Trophoblast cell (in vitro differentiated cells and primary cell): ENCODE results near the gene PPM1N.

Experiments
- DNase-seq, 2 donors: peaks; one replicate each; pipeline ENCODE4 v3.0.0-alpha.2; 2016
- H2AFZ ChIP-seq: 2 replicates; pipeline ENCODE4 v1.6.1; 2013; ENCODE audit warnings: low read length, moderate library complexity, mild to moderate bottlenecking; ENCODE audit not compliant: insufficient read depth, poor library complexity
- H2AK5ac ChIP-seq: 2 replicates; pipeline ENCODE4 v1.6.1; 2013; ENCODE audit warnings: mild to moderate bottlenecking, low read length
- H2BK120ac ChIP-seq: 2 replicates; pipeline ENCODE4 v1.6.1; 2013; ENCODE audit warnings: low read length, mild to moderate bottlenecking, moderate library complexity; ENCODE audit not compliant: insufficient read depth, poor library complexity
- H2BK12ac ChIP-seq: 2 replicates; pipeline ENCODE4 v1.6.1; 2013; ENCODE audit warnings: mild to moderate bottlenecking, low read length, moderate library complexity
- H2BK5ac ChIP-seq: 2 replicates; pipeline ENCODE4 v1.6.1; 2013; ENCODE audit warnings: low read length, low read depth, moderate library complexity, mild to moderate bottlenecking; ENCODE audit not compliant: poor library complexity
- H3K14ac ChIP-seq: 2 replicates; pipeline ENCODE4 v1.6.1; 2013; ENCODE audit warnings: mild to moderate bottlenecking, low read length
- H3K18ac ChIP-seq: 2 replicates; pipeline ENCODE4 v1.6.1; 2013; ENCODE audit warnings: mild to moderate bottlenecking, low read length
- H3K23ac ChIP-seq: 2 replicates; pipeline ENCODE4 v1.6.1; 2013; ENCODE audit warnings: low read length
- H3K27ac ChIP-seq: 2 replicates; pipeline ENCODE4 v1.5.1; 2013; ENCODE audit warnings: low read depth, mild to moderate bottlenecking, inconsistent platforms, low read length, moderate library complexity
- H3K27me3 ChIP-seq: 2 replicates; pipeline ENCODE4 v1.6.1; 2013; ENCODE audit warnings: inconsistent platforms, mild to moderate bottlenecking, low read length, moderate library complexity; ENCODE audit not compliant: insufficient read depth
- H3K36me3 ChIP-seq, 2 experiments: 1 replicate in 1 of 2; 2 replicates in 1 of 2; pipeline ENCODE4 v1.6.1; 2013; ENCODE audit warnings: low read length in 2 of 2, mild to moderate bottlenecking in 2 of 2, moderate library complexity in 1 of 2; ENCODE audit not compliant: insufficient read depth in 2 of 2, control insufficient read depth in 1 of 2
- H3K4ac ChIP-seq: 2 replicates; pipeline ENCODE4 v1.6.1; 2013; ENCODE audit warnings: low read depth, mild to moderate bottlenecking, low read length, moderate library complexity
- H3K4me1 ChIP-seq, 2 experiments: 1 replicate in 1 of 2; 2 replicates in 1 of 2; pipeline ENCODE4 v1.6.1; 2013; ENCODE audit warnings: low read length in 2 of 2, mild to moderate bottlenecking in 2 of 2, moderate library complexity in 1 of 2; ENCODE audit not compliant: insufficient read depth in 2 of 2, control insufficient read depth in 1 of 2
- H3K4me2 ChIP-seq: 2 replicates; pipeline ENCODE4 v1.6.1; 2013; ENCODE audit warnings: inconsistent platforms, mild to moderate bottlenecking, low read length, moderate library complexity
- H3K4me3 ChIP-seq: 2 replicates; pipeline ENCODE4 v1.5.1; 2013; ENCODE audit warnings: mild to moderate bottlenecking, low read depth, low read length, inconsistent platforms
- H3K79me1 ChIP-seq: one replicate; pipeline ENCODE4 v1.6.1; 2013; ENCODE audit warnings: low read length
- H3K79me2 ChIP-seq: 2 replicates; pipeline ENCODE4 v1.6.1; 2013; ENCODE audit warnings: low read length, mild to moderate bottlenecking; ENCODE audit not compliant: control insufficient read depth, insufficient read depth, poor library complexity
- H3K9ac ChIP-seq: 2 replicates; pipeline ENCODE4 v1.6.1; 2013; ENCODE audit warnings: mild to moderate bottlenecking, low read length
- H3K9me3 ChIP-seq: 2 replicates; pipeline ENCODE4 v1.6.1; 2013; ENCODE audit warnings: low read depth, mild to moderate bottlenecking, control low read depth, inconsistent platforms, low read length; ENCODE audit not compliant: insufficient read depth
- H4K12ac ChIP-seq: 2 replicates; pipeline ENCODE4 v1.6.1; 2013; ENCODE audit warnings: low read depth, mild to moderate bottlenecking, low read length, moderate library complexity
- H4K8ac ChIP-seq: 2 replicates; pipeline ENCODE4 v1.6.1; 2013; ENCODE audit warnings: low read depth, mild to moderate bottlenecking, low read length, moderate library complexity
- H4K91ac ChIP-seq: one replicate; pipeline ENCODE4 v1.6.1; 2013; ENCODE audit warnings: low read depth, mild to moderate bottlenecking, low read length, moderate library complexity
- WGBS: extraction: QIAGEN DNeasy Blood & Tissue Kit; methylation state at CpG from one replicate; pipeline ENCODE4 v1.1.7; 2013; ENCODE audit warnings: missing lambda C conversion rate; ENCODE audit not compliant: insufficient read length, insufficient coverage; ENCODE audit errors: extremely low coverage; 5-methylcytosine and 5-hydroxymethylcytosine counted together

The PPM1N gene

GRCh38 chr19:45515807-45516401 is 17.7 kb downstream of the PPM1N start:
- Histone ChIP-seq H2BK120ac (no peak overlapping the region), H3K4me3 (no peak overlapping the region), H2AK5ac (no peak overlapping the region), H2BK12ac (no peak overlapping the region), H4K91ac (no peak overlapping the region), H3K9me3 (no peaks in the 10 kb centered on the region), H3K9ac (no peak overlapping the region), H4K12ac (no peak overlapping the region), H2AFZ (no peak overlapping the region), H3K27me3 (no peaks in the 10 kb centered on the region), H3K14ac (no peak overlapping the region), H3K79me1 (no peaks in the 10 kb centered on the region), H3K23ac (no peak overlapping the region), H2BK5ac (no peak overlapping the region), H3K79me2 (peaks cover 25% of the 10 kb centered on the region), H3K27ac (no peak overlapping the region), H4K8ac (no peak overlapping the region), H3K4ac (no peak overlapping the region), H3K36me3 (peaks cover 55 to 65% of the 10 kb centered on the region in 2 experiments), H3K18ac (peak overlapping the region; percentile 4), H3K4me1 (peaks cover 2 to 16% of the 10 kb centered on the region in 2 experiments), H3K4me2 (no peak overlapping the region)
- WGBS, result no CpG with 5 or more reads among the region's 9 CpGs
- DNase-seq, result peak in 1 of 2 donors; percentile 44

DNA sequence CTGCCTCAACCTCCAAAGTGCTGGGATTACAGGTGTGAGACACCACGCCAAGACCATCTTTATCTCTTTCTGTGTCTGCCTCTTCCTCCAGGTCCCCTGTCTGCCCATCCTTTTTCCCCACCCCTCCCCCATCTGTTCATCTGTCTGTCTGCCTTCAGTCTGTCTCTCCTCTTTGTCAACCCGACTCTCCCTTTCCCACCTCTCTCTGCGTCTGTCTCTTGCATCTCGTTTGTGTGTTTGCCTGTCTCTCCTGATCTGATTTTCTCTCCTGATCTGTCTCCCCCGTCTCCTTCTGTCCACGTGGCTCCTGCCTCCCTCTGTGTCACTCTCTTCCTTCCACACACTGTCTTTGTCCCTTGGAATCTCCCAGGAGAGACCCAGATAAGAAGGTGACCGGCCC is 19.0 kb downstream of the PPM1N start:
- Histone ChIP-seq H3K23ac (no peak overlapping the region), H3K9me3 (no peaks in the 10 kb centered on the region), H3K4me1 (peaks cover 3 to 20% of the 10 kb centered on the region in 2 experiments), H3K79me1 (no peaks in the 10 kb centered on the region), H3K27ac (no peak overlapping the region), H4K91ac (no peak overlapping the region), H2AFZ (no peak overlapping the region), H2BK5ac (no peak overlapping the region), H3K79me2 (peaks cover 18% of the 10 kb centered on the region), H2BK12ac (no peak overlapping the region), H3K14ac (no peak overlapping the region), H4K12ac (no peak overlapping the region), H4K8ac (no peak overlapping the region), H3K9ac (no peak overlapping the region), H3K4me3 (no peak overlapping the region), H3K4ac (no peak overlapping the region), H3K36me3 (peaks cover 65 to 74% of the 10 kb centered on the region in 2 experiments), H2BK120ac (no peak overlapping the region), H3K18ac (no peak overlapping the region), H3K27me3 (no peaks in the 10 kb centered on the region), H3K4me2 (no peak overlapping the region), H2AK5ac (no peak overlapping the region)
- DNase-seq, result no peak
- no CpG with 5 or more reads among the region's 7 CpGs for WGBS

- Histone ChIP-seq H3K36me3 (peaks cover 68 to 80% of the 10 kb centered on the region in 2 experiments), H3K23ac (no peak overlapping the region), H4K8ac (no peak overlapping the region), H3K4me1 (peaks cover 3 to 20% of the 10 kb centered on the region in 2 experiments), H3K79me2 (peaks cover 18% of the 10 kb centered on the region), H3K9me3 (no peaks in the 10 kb centered on the region), H2BK5ac (no peak overlapping the region), H3K14ac (no peak overlapping the region), H3K4me2 (no peak overlapping the region), H3K18ac (no peak overlapping the region), H2BK12ac (no peak overlapping the region), H3K27ac (no peak overlapping the region), H3K27me3 (no peaks in the 10 kb centered on the region), H2AFZ (no peak overlapping the region), H4K91ac (no peak overlapping the region), H3K9ac (no peak overlapping the region), H3K4ac (no peak overlapping the region), H2BK120ac (no peak overlapping the region), H3K4me3 (no peak overlapping the region), H3K79me1 (no peaks in the 10 kb centered on the region), H4K12ac (no peak overlapping the region), H2AK5ac (no peak overlapping the region)
- peak; percentile 86 to 94 for DNase-seq
- no CpG with 5 or more reads among the region's 50 CpGs for WGBS
Measured at GRCh38 chr19:45517641-45518468, 19.6 kb downstream of the PPM1N start.

DNA sequence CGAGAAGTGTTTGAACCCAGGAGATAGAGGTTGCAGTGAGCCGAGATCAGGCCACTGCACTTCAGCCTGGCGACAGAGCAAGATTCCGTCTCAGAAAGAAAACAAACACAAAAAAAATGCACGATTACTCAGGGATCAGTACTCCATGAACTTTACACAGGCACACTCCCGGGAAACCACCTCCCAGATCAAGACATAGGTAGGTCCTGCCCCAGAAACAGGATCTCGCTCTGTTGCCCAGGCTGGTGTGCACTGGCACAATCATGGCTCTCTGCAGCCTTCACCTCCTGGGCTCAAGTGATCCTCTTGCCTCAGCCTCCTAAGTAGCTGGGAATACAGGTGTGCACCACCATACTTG is 20.2 kb downstream of the PPM1N start:
- H2BK120ac ChIP-seq, result no peak overlapping the region
- no peak overlapping the region for H4K8ac ChIP-seq
- H3K27ac ChIP-seq, result no peak overlapping the region
- H3K79me1 ChIP-seq, result no peaks in the 10 kb centered on the region
- H4K91ac ChIP-seq, result no peak overlapping the region
- WGBS, result no CpG with 5 or more reads among the region's 7 CpGs
- no peak overlapping the region for H3K4me2 ChIP-seq
- H3K4ac ChIP-seq, result no peak overlapping the region
- no peak overlapping the region for H3K9ac ChIP-seq
- H3K18ac ChIP-seq, result no peak overlapping the region
- H2BK5ac ChIP-seq, result no peak overlapping the region
- no peak overlapping the region for H2AK5ac ChIP-seq
- DNase-seq, result no peak
- H4K12ac ChIP-seq, result no peak overlapping the region
- H3K36me3 ChIP-seq, result peaks cover 68 to 81% of the 10 kb centered on the region in 2 experiments
- no peaks in the 10 kb centered on the region for H3K27me3 ChIP-seq
- H3K4me1 ChIP-seq, result peaks cover 3 to 18% of the 10 kb centered on the region in 2 experiments
- no peak overlapping the region for H2BK12ac ChIP-seq
- no peak overlapping the region for H3K23ac ChIP-seq
- H3K79me2 ChIP-seq, result peaks cover 15% of the 10 kb centered on the region
- no peak overlapping the region for H3K4me3 ChIP-seq
- no peak overlapping the region for H2AFZ ChIP-seq
- no peak overlapping the region for H3K14ac ChIP-seq
- no peaks in the 10 kb centered on the region for H3K9me3 ChIP-seq
